GM21381 (cell line): ENCODE data around the gene MROH7.

Experiments used
- ATAC-seq: cut with Tn5 transposase; IDR thresholded peaks from one replicate; pipeline ENCODE4 v1.9.1; 2021; ENCODE audit warnings: mild to moderate bottlenecking, moderate library complexity; ENCODE audit not compliant: unreplicated experiment

MROH7 gene

GRCh38 chr1:54694771-54695170 is 53.2 kb downstream of the MROH7 start:
- no peak for ATAC-seq

GRCh38 chr1:54695221-54695620 is 53.6 kb downstream of the MROH7 start:
- no peak for ATAC-seq

GRCh38 chr1:54695764-54696163 is 54.2 kb downstream of the MROH7 start:
- no peak for ATAC-seq

GRCh38 chr1:54696262-54696661 is 54.7 kb downstream of the MROH7 start:
- ATAC-seq, result no peak

- ATAC-seq, result no peak
These were observed 56.3 kb downstream of the MROH7 start for GRCh38 chr1:54697896-54698295.

- no peak for ATAC-seq
These were observed 56.8 kb downstream of the MROH7 start for GRCh38 chr1:54698346-54698745.

- no peak for ATAC-seq
These were observed 58.4 kb downstream of the MROH7 start for GRCh38 chr1:54699936-54700525.

GRCh38 chr1:54701066-54701465 is 59.5 kb downstream of the MROH7 start:
- no peak for ATAC-seq

- ATAC-seq, result no peak
These were observed 60.4 kb downstream of the MROH7 start for GRCh38 chr1:54701996-54702395.

- ATAC-seq, result no peak
These were observed 61.9 kb downstream of the MROH7 start for GRCh38 chr1:54703471-54703870.

- no peak for ATAC-seq
These were observed 63.6 kb downstream of the MROH7 start for GRCh38 chr1:54705153-54705552.

- no peak for ATAC-seq
These were observed 64.8 kb downstream of the MROH7 start for GRCh38 chr1:54706419-54706818.

GRCh38 chr1:54708385-54708784 is 66.8 kb downstream of the MROH7 start:
- ATAC-seq, result no peak

- no peak for ATAC-seq
These were observed 68.1 kb downstream of the MROH7 start for GRCh38 chr1:54709547-54710292.

GRCh38 chr1:54710434-54710833 is 68.8 kb downstream of the MROH7 start:
- ATAC-seq, result no peak

GRCh38 chr1:54710841-54711240 is 69.3 kb downstream of the MROH7 start:
- ATAC-seq, result no peak

GRCh38 chr1:54711536-54711935 is 70.0 kb downstream of the MROH7 start:
- no peak for ATAC-seq

- no peak for ATAC-seq
These were observed 73.4 kb downstream of the MROH7 start for GRCh38 chr1:54714881-54715492.

GRCh38 chr1:54715493-54716298 is 74.1 kb downstream of the MROH7 start, which contains the start of gene TTC4:
Gene TTC4 (plus strand): TSS chr1:54715861. CDS start chr1:54715909, 48 bp downstream.
- peak; percentile 98 for ATAC-seq

GRCh38 chr1:54716299-54717047 is 74.9 kb downstream of the MROH7 start:
- no peak for ATAC-seq

- ATAC-seq, result no peak
These were observed 80.1 kb downstream of the MROH7 start for GRCh38 chr1:54721719-54722118.
